ENCODE data around the gene MERTK.
"Not testable (repeated sequence)": the region's sequence is repeated elsewhere in the genome, so short reads cannot be mapped to it uniquely, and the experiment has no call there.

Gene MERTK

DNA sequence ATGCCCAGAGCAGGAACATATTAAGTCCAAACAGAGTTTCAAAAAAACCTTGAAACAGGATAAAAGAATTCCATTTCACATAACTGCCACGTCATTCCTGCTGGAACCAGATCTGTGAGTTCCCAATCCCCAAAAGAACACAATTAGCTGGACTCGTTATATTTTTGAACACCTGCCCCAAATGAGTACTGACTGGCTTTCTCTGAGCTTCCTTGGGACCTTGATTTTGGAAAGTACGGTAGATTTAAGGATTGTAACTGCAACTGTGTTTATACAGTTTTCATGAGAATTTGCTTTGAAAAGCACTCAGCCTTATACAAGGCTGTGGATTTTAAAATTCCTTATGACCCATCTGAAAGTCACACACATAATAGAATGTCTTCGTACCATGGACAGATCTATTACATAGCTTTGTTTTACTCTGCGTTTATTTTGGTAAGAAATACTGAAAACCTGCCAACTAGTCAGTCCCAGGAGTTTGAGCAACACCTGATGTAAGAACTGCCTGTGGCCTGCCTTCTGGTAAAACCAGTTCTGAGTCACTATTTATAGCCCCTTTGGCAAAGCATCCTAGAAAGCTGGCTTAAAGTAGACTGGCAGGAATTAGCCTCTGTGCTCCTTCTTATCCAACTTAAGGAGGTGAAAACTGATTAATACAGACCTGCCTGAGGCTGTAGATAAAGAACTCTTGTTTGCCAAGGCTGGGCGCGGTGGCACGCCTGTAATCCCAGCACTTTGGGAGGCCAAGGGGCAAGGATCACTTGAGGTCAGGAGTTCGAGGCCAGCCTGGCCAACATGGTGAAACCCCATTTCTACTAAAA lies 48.1 kb downstream of the MERTK start:
- DNase-seq = no peak

DNA sequence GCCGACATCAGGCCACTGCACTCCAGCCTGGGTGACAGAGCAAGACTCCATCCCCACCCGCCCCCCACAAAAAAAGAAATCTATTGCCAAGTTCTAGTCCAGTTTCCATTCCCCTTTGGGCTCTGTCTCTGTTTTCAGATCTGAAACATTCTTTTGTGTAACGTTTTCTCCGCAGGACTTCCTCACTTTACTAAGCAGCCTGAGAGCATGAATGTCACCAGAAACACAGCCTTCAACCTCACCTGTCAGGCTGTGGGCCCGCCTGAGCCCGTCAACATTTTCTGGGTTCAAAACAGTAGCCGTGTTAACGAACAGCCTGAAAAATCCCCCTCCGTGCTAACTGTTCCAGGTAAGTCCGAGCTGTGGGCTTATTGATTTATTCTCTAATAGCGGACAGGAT lies 48.8 kb downstream of the MERTK start:
- DNase-seq = no peak

DNA sequence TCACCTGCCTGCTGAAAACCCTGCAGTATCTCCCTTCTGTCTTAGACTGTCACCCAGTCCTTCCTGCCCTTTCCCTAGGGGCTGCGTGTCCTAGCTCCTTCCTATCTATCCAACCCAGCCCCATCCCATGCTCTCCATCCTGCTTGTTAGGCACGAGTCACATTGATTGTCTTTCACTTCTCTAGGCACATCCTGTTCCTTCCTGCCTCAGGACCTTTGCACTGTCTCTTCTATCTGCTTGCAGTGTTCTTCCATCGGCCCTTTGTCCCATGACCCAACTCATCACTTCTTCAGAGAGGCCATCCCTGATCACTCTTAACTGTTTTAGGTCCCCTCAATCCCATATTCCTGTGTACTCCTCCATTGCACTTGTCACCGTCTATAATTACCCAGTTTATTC lies 50.4 kb downstream of the MERTK start:
- DNase-seq = no peak

DNA sequence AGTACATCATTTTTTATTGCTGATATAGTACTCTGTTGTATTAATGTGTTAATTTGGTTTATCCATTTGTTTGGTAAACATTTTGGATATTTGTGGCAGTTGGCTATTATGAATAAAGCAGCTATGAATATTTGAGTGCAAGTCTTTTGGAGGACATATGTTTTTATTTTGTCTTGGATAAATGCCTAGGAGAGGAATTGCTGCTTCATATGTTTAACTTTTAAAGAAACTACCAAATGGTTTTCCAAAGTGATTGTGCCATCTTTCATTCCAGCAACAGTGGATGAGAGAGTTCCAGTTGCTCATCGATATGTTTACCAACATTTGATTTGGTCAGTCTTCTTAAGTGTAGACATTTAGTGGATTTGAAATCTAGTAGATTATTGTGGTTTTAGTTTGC lies 51.8 kb downstream of the MERTK start:
- DNase-seq = no peak

DNA sequence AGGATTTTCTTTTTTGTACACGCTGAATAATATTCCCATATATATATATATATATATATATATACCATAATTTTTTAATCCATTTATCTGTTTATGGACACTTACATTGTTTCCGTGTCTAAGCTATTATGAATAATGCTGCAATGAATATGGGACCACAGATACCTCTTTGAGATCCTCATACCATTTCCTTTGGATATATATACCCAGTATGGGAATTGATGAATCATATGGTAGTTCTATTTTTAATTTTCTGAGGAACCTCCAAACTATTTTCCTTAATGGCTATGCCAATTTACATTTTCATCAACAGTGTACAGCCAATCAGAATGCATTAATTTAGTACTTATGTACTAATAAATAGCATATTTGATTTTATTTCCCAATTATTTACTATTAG lies 53.1 kb downstream of the MERTK start:
- no peak for DNase-seq

DNA sequence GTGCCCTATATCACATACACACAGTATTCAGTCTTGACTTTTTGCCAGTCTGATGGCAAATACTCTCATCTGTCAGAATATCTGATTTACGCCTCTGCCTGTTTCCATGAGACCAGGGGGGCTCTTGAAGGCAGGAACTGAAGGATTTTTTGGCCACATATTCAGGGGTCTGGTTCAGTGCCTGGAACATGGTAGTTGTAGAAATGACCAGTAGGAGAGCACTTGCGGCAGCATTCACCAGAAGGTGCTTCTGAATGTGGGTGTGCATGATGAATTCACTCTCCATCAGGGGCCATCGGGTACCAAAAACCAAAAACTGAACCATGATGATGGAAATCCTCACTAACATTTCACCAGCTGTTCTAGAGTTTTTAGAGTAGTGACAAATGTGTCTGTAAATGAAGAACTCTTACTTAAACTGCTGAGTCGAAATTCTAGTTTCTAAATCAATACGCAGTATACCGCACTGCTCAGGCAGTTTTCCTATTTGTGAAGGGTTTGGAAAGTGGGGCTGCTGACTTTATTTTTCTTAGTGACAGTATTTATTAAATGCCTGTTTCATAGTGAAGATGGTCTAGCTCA lies 54.6 kb downstream of the MERTK start:
- no peak for DNase-seq

DNA sequence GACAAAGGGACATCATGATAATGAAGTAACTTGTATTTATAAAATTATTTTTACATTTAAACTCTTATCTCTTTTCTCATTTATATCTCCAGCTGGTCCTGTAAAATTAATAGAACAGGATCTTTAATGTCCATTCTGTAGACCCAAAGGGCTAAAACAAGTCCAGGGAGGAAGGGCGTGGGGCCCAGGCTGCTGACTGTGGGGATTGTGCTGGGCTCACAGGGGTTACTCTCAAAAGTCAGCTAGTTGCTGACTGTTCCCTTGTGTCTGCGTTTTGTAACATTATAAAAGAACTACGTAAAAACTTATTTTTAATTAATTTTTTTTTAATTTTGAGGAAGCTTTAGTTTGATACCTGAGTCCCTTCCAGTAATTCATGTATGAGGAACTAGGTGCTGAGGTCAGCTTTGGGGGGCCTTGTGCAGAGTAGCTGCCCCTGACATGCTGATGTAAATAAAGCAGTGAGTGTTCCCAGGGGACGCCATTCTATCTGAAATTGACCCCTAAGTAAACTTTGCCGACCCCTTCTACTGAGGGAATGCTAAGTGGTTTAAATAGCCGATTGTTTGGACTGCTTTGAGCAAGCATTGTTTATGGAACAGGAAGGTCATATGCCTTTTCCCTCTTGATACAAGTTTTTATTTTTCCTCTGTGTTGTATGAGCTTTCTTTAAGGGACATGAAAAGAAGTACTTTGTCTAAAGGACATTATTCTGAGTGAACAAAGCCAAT lies 56.4 kb downstream of the MERTK start:
- DNase-seq = no peak

DNA sequence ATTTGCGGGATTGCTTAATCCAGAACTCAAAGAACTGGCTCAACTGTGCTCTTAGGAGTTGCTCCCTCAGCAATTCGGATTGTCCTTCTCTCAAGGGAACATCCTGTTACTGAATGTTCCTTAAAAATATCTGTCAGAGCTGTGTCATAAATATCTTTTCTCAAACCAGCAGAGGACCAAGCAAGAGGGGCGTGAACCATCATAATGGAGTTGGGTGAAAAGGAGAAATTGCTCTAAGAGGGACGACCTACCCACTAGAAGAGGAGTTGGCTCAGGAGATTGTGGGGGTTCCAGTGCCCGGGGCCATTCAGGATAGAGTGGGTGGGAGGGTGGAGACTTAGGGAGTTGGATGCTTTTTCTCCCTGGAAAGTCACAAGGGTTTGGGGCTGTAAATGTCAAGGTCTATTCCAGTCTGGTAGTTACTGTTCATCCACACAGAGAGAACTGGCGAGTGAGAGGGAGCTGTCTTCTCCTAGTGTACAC lies 59.5 kb downstream of the MERTK start:
- no peak for DNase-seq

DNA sequence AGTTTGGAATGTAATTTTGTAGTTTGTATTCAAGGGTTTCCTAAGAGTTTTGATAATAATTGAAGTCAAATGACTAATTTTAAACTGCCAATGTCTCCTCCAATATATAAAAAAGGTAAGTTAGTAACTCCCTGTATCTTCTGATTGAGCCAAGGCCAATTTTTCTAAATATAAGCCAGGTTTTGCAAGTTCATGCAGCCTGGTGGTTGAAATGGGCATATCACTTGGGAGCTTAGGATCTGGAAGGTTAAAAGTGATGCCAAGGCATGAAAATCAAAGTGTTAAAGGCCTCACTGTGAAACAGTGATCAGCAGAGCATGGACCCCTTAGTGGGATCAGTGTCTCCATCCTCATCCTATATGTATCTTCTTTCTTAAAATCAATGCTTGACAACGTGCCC lies 60.5 kb downstream of the MERTK start:
- DNase-seq = no peak

DNA sequence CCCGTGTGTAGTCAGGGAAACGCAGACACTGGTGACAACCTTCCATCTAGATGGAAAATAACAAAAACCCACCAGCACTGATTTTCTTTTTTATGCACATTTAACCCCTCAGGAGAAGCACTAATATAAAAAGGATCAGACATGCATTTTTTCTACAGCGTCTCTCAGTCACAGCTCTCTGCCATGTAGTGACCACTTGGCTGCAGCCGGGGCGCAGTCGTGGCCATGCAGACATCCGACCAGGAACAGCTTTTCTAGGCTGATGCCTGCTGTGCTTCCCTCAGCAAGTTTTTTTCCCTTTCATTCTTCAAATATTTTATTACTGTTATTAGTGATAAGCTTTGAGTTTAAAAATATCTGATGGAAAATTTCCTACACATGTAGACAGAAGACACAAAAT lies 63.3 kb downstream of the MERTK start:
- no peak for DNase-seq

DNA sequence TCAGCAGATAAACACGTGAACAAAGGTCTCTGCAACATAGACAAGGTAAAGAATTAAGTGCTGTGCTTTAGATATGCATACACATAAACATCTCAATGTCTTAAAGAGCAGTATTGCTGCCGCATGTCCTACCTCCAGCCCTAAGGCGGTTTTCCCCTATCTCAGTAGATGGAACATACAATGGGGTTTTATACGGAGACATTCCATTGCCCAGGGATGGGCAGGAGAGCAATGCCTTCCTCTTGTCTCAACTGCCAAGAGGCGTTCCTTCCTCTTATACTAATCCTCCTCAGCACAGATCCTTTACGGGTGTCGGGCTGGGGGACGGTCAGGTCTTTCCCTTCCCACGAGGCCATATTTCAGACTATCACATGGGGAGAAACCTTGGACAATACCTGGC lies 64.7 kb downstream of the MERTK start:
- DNase-seq = not testable (repeated sequence)

DNA sequence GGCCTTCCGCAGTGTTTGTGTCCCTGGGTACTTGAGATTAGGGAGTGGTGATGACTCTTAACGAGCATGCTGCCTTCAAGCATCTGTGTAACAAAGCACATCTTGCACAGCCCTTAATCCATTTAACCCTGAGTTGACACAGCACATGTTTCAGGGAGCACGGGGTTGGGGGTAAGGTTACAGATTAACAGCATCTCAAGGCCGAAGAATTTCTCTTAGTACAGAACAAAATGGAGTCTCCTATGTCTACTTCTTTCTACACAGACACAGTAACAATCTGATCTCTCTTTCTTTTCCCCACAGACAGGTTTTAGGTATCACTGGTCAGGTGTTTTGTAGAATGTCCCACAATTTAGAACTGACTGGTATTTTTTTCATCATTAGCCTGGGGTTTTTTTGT lies 65.1 kb downstream of the MERTK start:
- not testable (repeated sequence) for DNase-seq

DNA sequence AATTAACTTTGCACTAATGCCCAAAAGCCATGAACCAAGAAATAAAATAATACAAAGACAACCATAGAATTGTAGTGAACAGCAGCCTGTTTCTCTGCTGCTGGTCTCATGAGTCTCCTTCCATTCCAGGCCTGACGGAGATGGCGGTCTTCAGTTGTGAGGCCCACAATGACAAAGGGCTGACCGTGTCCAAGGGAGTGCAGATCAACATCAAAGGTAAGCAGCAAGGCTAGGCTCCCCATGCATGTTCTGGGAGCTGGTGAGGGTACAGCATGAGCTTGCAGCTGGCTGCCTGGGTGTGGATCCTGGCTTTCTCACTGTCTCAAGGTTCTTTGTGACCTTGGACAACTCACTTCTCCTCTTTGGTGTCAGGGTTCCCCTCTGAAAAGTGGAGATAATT lies 66.7 kb downstream of the MERTK start:
- no peak for DNase-seq

DNA sequence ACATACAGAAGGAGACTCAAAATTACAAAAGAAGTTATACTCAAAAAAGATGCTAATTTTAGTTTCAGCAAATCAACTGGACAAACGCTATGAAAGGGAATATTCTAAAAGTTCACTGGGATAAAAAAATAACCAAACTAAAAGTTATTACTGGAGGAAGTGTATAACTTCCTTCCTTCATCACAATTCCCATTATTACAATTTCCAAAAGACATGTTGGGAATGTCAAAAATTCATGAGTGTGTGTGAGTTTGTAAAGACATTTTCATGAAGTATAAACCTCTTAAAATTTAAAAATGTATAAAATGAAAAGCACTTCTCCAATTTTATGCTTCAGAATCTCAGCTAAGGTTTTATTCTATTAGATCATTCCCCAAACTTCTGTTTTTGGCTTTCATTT lies 67.8 kb downstream of the MERTK start:
- DNase-seq = no peak

DNA sequence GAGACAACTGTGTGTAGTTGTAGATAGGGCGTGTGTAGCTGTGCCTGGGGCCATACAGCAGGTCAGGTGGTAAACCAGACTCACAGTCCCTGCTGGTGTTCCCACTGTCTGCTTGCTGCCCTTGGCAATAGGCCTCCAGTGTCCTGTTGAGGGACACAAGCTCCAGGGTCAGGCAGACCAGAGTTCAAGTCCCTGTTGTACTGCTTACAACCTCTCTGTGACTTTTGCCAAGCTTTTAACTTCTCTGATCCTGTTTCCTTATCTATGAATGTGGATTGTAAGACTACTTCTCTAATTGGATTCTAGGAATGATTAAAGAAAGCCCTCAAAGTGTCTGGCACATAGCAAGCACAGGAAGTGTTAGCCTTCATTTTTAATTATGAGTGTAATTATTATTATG lies 68.6 kb downstream of the MERTK start:
- DNase-seq = no peak

DNA sequence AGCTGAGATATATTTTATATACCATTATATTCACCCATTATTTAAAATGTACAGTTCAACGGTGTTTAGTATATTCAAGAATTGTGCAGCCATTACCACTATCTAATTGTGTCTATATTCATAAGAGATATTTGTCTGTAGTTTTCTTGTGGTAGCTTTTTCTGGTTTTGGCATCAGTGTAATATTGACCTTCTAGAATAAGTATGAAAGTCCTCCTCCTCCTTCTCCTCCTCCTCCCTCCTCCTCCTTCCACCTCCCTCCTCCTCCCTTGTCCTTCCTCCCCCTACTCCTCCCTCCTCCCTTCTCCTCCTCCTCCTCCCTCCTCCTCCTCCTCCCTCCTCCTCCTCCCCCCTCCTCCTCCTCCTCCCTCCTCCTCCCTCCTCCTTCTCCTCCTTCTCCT lies 72.0 kb downstream of the MERTK start:
- no peak for DNase-seq

DNA sequence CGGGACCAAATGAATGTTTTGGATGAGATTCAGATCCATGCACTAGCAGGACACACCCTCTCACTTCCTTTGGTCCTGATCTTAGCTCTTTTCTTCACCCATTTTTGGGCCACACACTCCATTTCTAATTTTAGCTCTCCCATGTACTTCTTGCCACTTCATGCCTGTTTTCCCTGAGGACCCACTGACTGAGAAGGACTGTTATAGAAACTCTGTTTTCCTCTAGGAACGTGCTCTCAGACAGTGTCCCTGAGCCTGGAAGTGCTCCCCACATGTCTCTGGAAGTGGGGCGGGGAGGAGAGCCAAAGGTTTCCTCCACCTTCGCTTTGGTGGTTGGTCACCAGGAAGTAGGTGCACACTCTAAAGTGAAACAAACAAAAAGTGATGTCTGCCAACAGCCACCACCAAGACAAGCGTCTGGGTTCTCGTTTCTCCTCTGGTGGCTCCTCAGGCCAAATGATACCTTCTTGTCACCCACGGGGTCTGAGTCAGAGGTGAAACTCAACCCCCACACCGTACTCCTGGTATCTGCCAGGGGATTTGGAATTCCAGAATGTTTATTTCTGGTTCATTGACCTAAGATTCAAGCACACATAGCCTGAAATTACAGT lies 74.7 kb downstream of the MERTK start:
- DNase-seq = no peak

DNA sequence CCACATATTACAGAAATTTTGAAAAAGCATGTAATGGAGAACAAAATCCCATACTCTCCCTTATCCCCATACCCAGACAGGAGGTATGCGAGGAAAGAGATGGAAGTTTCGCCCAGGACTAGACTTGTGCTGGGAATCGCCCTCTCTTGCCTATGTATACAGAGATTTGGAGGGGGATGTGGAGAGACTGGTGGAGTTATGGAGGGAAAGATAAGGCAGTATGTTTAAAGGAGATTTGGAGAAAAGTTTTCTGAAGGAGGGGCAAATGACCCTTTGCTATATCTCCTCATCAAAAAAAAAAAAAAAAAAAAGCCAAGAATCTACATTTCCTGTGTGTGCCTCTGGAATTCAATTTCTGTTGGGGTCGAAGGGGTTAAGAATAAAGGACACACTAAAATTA lies 75.3 kb downstream of the MERTK start:
- no peak for DNase-seq

DNA sequence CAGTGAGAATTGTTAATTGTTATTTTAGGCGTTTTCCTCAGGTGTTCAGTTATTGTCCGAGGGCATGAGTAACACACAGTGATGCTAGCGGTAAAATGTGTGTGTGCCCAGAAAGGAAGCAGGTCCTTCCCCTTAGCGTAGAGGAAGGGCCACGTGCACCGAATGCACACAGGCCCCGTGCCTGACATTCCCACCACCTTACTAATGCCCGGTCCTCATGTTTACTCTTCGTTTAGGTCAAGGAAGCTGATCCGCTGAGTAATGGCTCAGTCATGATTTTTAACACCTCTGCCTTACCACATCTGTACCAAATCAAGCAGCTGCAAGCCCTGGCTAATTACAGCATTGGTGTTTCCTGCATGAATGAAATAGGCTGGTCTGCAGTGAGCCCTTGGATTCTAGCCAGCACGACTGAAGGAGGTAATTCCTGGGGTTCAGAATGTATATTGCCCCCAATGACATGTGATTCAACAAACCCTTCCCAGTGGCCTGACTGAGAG lies 76.7 kb downstream of the MERTK start:
- DNase-seq = no peak

DNA sequence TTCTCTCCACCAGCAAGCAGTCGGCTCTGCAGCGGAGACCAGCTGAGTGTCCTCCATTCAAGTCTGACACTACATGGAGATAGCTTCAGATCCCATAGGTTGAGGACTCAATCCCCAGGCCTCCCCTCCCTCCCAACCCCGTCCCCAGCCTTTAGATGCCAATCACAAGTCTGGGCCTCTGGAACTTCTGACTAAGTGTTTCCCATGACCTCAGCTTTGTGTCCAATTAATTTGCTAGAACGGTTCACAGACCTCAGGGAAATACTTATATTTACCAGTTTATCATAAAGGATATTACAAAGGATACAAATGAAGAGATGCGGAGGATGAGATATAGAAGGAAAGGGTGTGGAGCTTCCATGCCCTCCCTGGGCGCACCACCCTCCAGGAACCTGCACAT lies 77.4 kb downstream of the MERTK start:
- no peak for DNase-seq

DNA sequence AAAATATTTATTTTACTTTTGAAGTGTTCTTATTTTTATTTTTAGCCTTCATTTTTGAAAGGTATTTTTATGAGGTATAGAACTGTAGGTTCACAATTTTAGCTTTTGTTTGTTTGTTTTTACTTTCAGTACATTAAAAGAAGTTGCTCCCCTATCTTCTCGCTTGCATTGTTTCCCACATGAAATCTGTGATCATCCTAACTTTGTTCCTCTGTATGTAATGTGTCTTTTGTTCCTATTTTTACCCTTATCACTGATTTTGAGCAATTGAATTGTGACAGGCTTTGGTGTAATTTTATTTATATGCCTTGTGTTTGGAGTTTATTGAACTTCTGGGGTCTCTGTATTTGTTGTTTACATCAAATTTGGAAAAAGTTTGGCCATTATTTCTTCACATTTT lies 78.8 kb downstream of the MERTK start:
- no peak for DNase-seq

DNA sequence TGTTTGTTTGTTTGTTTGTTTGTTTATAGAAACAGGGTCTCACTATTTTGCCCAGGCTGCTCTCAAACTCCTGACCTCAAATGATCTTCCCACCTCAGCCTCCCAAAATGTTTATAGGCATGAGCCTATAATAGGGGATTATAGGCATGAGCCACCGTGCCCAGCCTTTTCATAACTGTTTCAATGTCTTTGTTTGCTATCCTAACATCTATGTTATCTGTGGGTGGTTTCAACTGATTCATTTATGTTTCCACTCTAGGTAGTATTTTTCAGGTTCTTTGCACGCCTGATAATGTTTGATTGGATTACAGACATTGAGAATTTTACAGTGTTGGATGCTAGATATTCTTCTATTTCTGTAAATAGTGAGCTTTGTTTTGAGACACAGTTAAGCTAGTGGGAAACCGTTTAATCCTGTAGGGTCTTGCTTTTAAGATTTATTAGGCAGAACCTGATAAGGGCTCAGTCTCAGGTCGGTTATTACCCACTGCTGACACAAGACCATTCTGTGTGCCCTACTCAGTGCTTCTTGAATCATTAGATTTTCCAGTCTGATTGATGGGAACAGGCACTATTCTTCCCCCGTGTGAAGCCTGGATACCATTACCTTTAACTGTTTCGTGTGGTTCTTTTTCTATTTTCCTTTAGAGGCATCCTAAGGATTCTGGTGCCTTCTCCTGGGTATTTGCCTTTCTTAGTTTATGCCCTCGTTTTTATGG lies 80.2 kb downstream of the MERTK start:
- no peak for DNase-seq

DNA sequence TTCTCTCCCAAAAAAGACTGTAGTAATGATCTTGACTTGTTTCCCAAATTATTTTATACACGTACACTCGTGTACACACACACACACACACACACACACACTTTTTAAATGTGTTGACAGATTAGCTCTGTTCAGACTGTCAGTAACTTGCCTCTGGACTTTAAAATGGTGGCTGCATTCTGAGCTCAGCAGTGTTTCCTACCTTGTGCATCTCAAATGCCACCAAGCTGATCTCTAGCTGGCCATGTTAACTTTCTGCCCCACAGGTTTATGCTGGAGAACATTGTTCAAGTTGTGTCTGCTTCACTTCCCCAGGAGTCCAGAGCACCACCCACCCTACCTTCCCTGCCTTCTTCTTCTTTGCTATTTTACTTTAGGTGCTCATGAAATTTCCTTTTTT lies 83.3 kb downstream of the MERTK start:
- DNase-seq = no peak

Data from KG1 (cell line).